Activated CD8-positive, alpha-beta T cell treated with anti-CD3 and anti-CD28 coated beads for 36 hours (primary cell): Measurements from ENCODE around the gene HPS6. TPM values are rescaled to one million over a fixed set of nuclear protein-coding genes. Genes with fewer than 3 reads are reported as not detected.

ENCODE experiments used
- ATAC-seq: fragments of 200-7000 bp; cut with Tn5 transposase; one replicate; pipeline ENCODE4 v1.10.0; 2021; ENCODE audit warnings: mild to moderate bottlenecking, moderate library complexity
- CTCF ChIA-PET: fragments of 350-600 bp; sonication (Branson Sonifier 250); formaldehyde crosslinking; loops from one replicate; lab custom pipeline; 2021; ENCODE audit warnings: antibody characterized with exemption; lab: Charles Lee
- POLR2A ChIA-PET: fragments of 350-600 bp; sonication (Branson Sonifier 250); formaldehyde crosslinking; loops from one replicate; lab custom pipeline; 2021; ENCODE audit warnings: antibody characterized with exemption; lab: Charles Lee
- DNase-seq: peaks from one replicate; pipeline ENCODE4 v3.0.0-alpha.2; 2020
- H3K27ac Mint-ChIP-seq: one replicate; pipeline ENCODE4 v1.8.0; 2021; ENCODE audit warnings: mild to moderate bottlenecking, mixed read lengths
- H3K27me3 Mint-ChIP-seq: one replicate; pipeline ENCODE4 v1.8.0; 2021; ENCODE audit warnings: mixed read lengths
- H3K36me3 Mint-ChIP-seq: one replicate; pipeline ENCODE4 v1.8.0; 2021; ENCODE audit warnings: low read depth, mixed read lengths
- H3K4me1 Mint-ChIP-seq: one replicate; pipeline ENCODE4 v1.8.0; 2021; ENCODE audit warnings: low read depth, mixed read lengths
- H3K4me3 Mint-ChIP-seq: one replicate; pipeline ENCODE4 v1.8.0; 2021; ENCODE audit warnings: mild to moderate bottlenecking, moderate library complexity, mixed read lengths
- H3K9me3 Mint-ChIP-seq: one replicate; pipeline ENCODE4 v1.8.0; 2021; ENCODE audit warnings: mixed read lengths
- intact Hi-C: fragments of 100-400 bp; cut with micrococcal nuclease; formaldehyde crosslinking; loops from one replicate; pipeline ENCODE4 v1.10.0; 2022
- total RNA-seq, 2 experiments: library from RNA; stranded (reverse); gene quantifications; one replicate each; pipeline ENCODE4 v1.2.3, GENCODE V29; 2021
- TF ChIP-seq, protein P1 (sequence below): fragments of 200-600 bp; IDR thresholded peaks from one replicate; pipeline ENCODE4 v1.8.0; 2022; ENCODE audit warnings: antibody characterized with exemption, mild to moderate bottlenecking

The HPS6 gene
- total RNA-seq, 2 experiments from 2014 or later, result 18.0 to 18.1 TPM

DNA sequence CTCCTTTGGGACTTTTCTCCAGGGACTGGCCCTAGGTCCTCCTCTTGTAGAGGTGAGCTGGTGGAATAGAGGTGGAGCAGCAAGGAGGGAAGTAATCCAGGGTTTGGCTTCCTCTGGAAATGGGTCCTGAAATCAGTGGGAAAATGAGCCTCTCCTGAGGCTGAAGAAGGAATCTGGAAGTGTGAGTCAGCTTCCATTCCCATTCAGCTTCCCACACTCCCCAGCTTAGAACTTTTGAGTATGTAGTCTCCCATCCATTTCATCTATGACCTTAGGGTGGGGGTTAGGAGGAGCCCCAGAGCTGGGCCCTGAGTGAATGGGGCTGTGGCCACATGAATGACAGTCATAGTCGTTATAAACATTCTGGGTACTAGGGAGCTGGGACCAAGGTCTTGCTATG is 37.3 kb downstream of the HPS6 start:
- POLR2A ChIA-PET, result interaction anchor here (0.9 to 1.6 kb wide), 3 partner anchors 11 to 29 kb away, joined by 3 to 5 read pairs (median 4); no protein-coding TSS in a partner anchor
- no peak for ATAC-seq

DNA sequence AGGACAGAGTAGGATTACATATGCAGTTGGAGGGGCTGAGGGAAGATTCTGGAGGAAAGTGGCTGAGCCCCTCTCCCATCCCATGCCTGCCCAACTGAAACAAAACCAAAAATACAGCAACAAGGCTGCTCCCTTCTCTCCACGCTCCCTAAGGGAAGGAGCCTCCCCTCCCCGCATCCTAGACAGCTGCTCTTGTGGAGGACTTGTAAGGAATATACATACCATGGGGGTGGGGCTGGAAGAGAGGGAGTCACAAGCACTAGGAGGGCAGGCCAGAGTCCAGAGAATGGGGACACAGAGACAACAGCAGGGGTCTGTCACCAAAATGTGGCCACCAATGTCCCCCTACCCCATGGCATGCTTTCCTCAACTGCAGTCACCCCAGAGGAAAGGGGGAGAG is 41.8 kb downstream of the HPS6 start:
- ChIA-PET CTCF (interaction anchor here (0.6 kb wide), 1 partner anchor 247 kb away, joined by 3 read pairs; no protein-coding TSS in a partner anchor), POLR2A (no interaction called here)
- Mint-ChIP-seq H3K4me3 (no peak overlapping the region), H3K36me3 (peaks cover 26% of the 10 kb centered on the region), H3K27me3 (no peaks in the 10 kb centered on the region), H3K4me1 (peaks cover 16% of the 10 kb centered on the region), H3K9me3 (no peaks in the 10 kb centered on the region), H3K27ac (no peak overlapping the region)
- no peak for DNase-seq
- intact Hi-C loops, result no loop called here
- TF ChIP-seq, protein P1, sequence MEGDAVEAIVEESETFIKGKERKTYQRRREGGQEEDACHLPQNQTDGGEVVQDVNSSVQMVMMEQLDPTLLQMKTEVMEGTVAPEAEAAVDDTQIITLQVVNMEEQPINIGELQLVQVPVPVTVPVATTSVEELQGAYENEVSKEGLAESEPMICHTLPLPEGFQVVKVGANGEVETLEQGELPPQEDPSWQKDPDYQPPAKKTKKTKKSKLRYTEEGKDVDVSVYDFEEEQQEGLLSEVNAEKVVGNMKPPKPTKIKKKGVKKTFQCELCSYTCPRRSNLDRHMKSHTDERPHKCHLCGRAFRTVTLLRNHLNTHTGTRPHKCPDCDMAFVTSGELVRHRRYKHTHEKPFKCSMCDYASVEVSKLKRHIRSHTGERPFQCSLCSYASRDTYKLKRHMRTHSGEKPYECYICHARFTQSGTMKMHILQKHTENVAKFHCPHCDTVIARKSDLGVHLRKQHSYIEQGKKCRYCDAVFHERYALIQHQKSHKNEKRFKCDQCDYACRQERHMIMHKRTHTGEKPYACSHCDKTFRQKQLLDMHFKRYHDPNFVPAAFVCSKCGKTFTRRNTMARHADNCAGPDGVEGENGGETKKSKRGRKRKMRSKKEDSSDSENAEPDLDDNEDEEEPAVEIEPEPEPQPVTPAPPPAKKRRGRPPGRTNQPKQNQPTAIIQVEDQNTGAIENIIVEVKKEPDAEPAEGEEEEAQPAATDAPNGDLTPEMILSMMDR, result no peak
- ATAC-seq, result no peak

More for the DNA sequence above, 37.3 kb downstream of the HPS6 start:
- CTCF ChIA-PET, result interaction anchor here (0.8 to 1.2 kb wide), 5 partner anchors 10 to 261 kb away, joined by 3 to 12 read pairs (median 4); no protein-coding TSS in a partner anchor
- Mint-ChIP-seq H3K27me3 (no peaks in the 10 kb centered on the region), H3K9me3 (no peaks in the 10 kb centered on the region), H3K27ac (no peak overlapping the region), H3K36me3 (peaks cover 2% of the 10 kb centered on the region), H3K4me1 (peaks cover 14% of the 10 kb centered on the region), H3K4me3 (no peak overlapping the region)
- DNase-seq, result no peak
- intact Hi-C loops, result no loop called here
- TF ChIP-seq, protein P1, result no peak

GRCh38 chr10:102109166-102110116 is 44.3 kb downstream of the HPS6 start:
- Mint-ChIP-seq H3K27ac (no peak overlapping the region), H3K9me3 (no peaks in the 10 kb centered on the region), H3K27me3 (no peaks in the 10 kb centered on the region), H3K4me1 (peaks cover 30% of the 10 kb centered on the region), H3K36me3 (peaks cover 36% of the 10 kb centered on the region), H3K4me3 (no peak overlapping the region)
- TF ChIP-seq, protein P1, result no peak
- ATAC-seq (no peak), DNase-seq (no peak)
- CTCF ChIA-PET, result interaction anchor here (1.9 kb wide), 2 partner anchors 36 to 269 kb away, joined by 5 to 6 read pairs; no protein-coding TSS in a partner anchor
- intact Hi-C loops, result no loop called here
- POLR2A ChIA-PET, result interaction anchor here (0.5 to 0.9 kb wide), 4 partner anchors 17 to 1802 kb away, joined by 3 read pairs; no protein-coding TSS in a partner anchor

DNA sequence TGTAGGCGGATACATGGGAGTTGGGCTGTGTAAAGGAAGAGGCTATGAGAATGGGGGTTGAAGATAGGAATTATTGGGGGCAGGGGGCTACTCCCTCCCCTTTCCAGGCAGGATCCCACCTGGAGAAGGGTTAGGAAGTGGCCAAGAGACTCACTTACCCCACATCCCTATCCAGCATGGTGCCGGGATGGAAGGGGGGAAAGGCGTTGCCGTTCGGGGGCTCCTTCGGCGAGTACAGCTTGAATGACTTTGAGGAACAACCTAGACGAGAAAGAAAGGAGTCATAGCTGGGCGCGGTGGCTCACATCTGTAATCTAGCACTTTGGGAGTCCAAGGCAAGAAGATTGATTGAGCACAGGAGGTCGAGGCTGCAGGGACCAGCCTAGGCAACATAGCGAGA is 46.1 kb downstream of the HPS6 start:
- no peak for DNase-seq
- ATAC-seq, result no peak
- intact Hi-C loops, result no loop called here
- H3K27me3 Mint-ChIP-seq, result no peaks in the 10 kb centered on the region
- TF ChIP-seq, protein P1, result no peak
- peak overlapping the region; percentile 15 for H3K27ac Mint-ChIP-seq
- ChIA-PET CTCF (interaction anchor here (0.7 to 2.8 kb wide), 5 partner anchors 11 to 270 kb away, joined by 3 to 10 read pairs (median 8); no protein-coding TSS in a partner anchor), POLR2A (interaction anchor here (1.2 kb wide), 1 partner anchor 49 kb away, joined by 4 read pairs; no protein-coding TSS in a partner anchor)
- no peak overlapping the region for H3K4me3 Mint-ChIP-seq
- H3K4me1 Mint-ChIP-seq, result peaks cover 28% of the 10 kb centered on the region
- H3K9me3 Mint-ChIP-seq, result no peaks in the 10 kb centered on the region
- H3K36me3 Mint-ChIP-seq, result peaks cover 37% of the 10 kb centered on the region
